Stimulated activated CD4-positive, alpha-beta T cell treated with anti-CD3 and anti-CD28 coated beads, Interleukin-2, amount 100 ng/mL, for 24 hours (primary cell): ENCODE measurements around the gene LTBP1.
"Not testable (repeated sequence)": the region's sequence is repeated elsewhere in the genome, so short reads cannot be mapped to it uniquely, and the experiment has no call there.

Experiments
- DNase-seq, 2 donors: peaks; one replicate each; pipeline ENCODE4 v3.0.0-alpha.2; 2020

The LTBP1 gene

GRCh38 chr2:33370636-33371265 is 424.0 kb downstream of the LTBP1 start:
- DNase-seq, result no peak

- no peak for DNase-seq
These were observed 424.7 kb downstream of the LTBP1 start for GRCh38 chr2:33371304-33372090.

- DNase-seq, result peak in 1 of 2 donors; percentile 20
These were observed 426.3 kb downstream of the LTBP1 start for GRCh38 chr2:33372940-33373553.

GRCh38 chr2:33373986-33374385 is 427.2 kb downstream of the LTBP1 start:
- no peak for DNase-seq

GRCh38 chr2:33375054-33375453 is 428.3 kb downstream of the LTBP1 start:
- no peak for DNase-seq

GRCh38 chr2:33377048-33377447 is 430.3 kb downstream of the LTBP1 start:
- no peak for DNase-seq

- no peak for DNase-seq
These were observed 431.9 kb downstream of the LTBP1 start for GRCh38 chr2:33378556-33379210.

- DNase-seq, result no peak
These were observed 433.4 kb downstream of the LTBP1 start for GRCh38 chr2:33380001-33380609.

GRCh38 chr2:33380719-33381118 is 434.0 kb downstream of the LTBP1 start:
- no peak for DNase-seq

GRCh38 chr2:33381301-33381858 is 434.6 kb downstream of the LTBP1 start:
- no peak for DNase-seq

- no peak for DNase-seq
These were observed 437.3 kb downstream of the LTBP1 start for GRCh38 chr2:33383855-33384598.

GRCh38 chr2:33384599-33384961 is 437.8 kb downstream of the LTBP1 start:
- no peak for DNase-seq

GRCh38 chr2:33388996-33389395 is 442.2 kb downstream of the LTBP1 start:
- no peak for DNase-seq

GRCh38 chr2:33389695-33390094 is 442.9 kb downstream of the LTBP1 start:
- not testable (repeated sequence) for DNase-seq

- DNase-seq, result no peak
These were observed 444.9 kb downstream of the LTBP1 start for GRCh38 chr2:33391529-33392255.

- no peak for DNase-seq
These were observed 445.6 kb downstream of the LTBP1 start for GRCh38 chr2:33392366-33392765.

GRCh38 chr2:33395034-33395433 is 448.3 kb downstream of the LTBP1 start:
- no peak for DNase-seq

GRCh38 chr2:33395655-33396249 is 449.0 kb downstream of the LTBP1 start:
- DNase-seq, result peak; percentile 51 to 66

GRCh38 chr2:33404321-33404720 is 457.6 kb downstream of the LTBP1 start:
- no peak for DNase-seq

- DNase-seq, result no peak
These were observed 459.9 kb downstream of the LTBP1 start for GRCh38 chr2:33406622-33407021.

- no peak for DNase-seq
These were observed 461.4 kb downstream of the LTBP1 start for GRCh38 chr2:33408109-33408508.
